22Rv1 (cell line): ENCODE results near the gene ALDH1A3.

Experiments used
- H3K27ac ChIP-seq: fragments of 450-650 bp; 2 replicates; pipeline ENCODE4 v1.5.1; 2017
- CTCF ChIP-seq: fragments of 450-650 bp; IDR thresholded peaks from 2 replicates; pipeline ENCODE4 v1.5.1; 2017; ENCODE audit warnings: mild to moderate bottlenecking
- ZFX ChIP-seq: fragments of 450-650 bp; IDR thresholded peaks from 2 replicates; pipeline ENCODE4 v1.6.1; 2017; ENCODE audit warnings: antibody characterized with exemption, borderline replicate concordance

ALDH1A3 gene

GRCh38 chr15:100934166-100934565, 54.5 kb downstream of the ALDH1A3 start:
- TF ChIP-seq CTCF = no peak
- TF ChIP-seq ZFX = no peak
- no peak overlapping the region for H3K27ac ChIP-seq

GRCh38 chr15:100934726-100935125, 55.1 kb downstream of the ALDH1A3 start:
- TF ChIP-seq CTCF = no peak
- no peak for TF ChIP-seq ZFX
- no peak overlapping the region for H3K27ac ChIP-seq

GRCh38 chr15:100937171-100937570, 57.5 kb downstream of the ALDH1A3 start:
- TF ChIP-seq ZFX (no peak), CTCF (no peak)
- no peak overlapping the region for H3K27ac ChIP-seq

GRCh38 chr15:100939791-100940190, 60.2 kb downstream of the ALDH1A3 start:
- no peak overlapping the region for H3K27ac ChIP-seq
- TF ChIP-seq CTCF = no peak
- TF ChIP-seq ZFX = no peak

- no peak for TF ChIP-seq CTCF
- TF ChIP-seq ZFX = no peak
- H3K27ac ChIP-seq = no peak overlapping the region
Measured at GRCh38 chr15:100940767-100941379, 61.2 kb downstream of the ALDH1A3 start.

GRCh38 chr15:100941536-100941935, 61.9 kb downstream of the ALDH1A3 start:
- no peak overlapping the region for H3K27ac ChIP-seq
- TF ChIP-seq ZFX (no peak), CTCF (no peak)

GRCh38 chr15:100942656-100943425, 63.2 kb downstream of the ALDH1A3 start:
- no peak overlapping the region for H3K27ac ChIP-seq
- TF ChIP-seq ZFX (no peak), CTCF (no peak)
